ENCODE results near the gene VASH1. TPM values are rescaled to one million over a fixed set of nuclear protein-coding genes. Genes with fewer than 3 reads are reported as not detected.
A peak's percentile ranks its signal among the peaks of the same experiment; 100 is the strongest.
"Not testable (repeated sequence)": the region's sequence is repeated elsewhere in the genome, so short reads cannot be mapped to it uniquely, and the experiment has no call there.

The VASH1 gene
- total RNA-seq, 1 donor from 2014 or later, result 19.5 TPM

GRCh38 chr14:76716285-76716684 lies 45.0 kb upstream of the VASH1 start:
- Mint-ChIP-seq H3K4me3 (ENCODE audit: unreplicated experiment) (no peak overlapping the region), H3K4me1 (ENCODE audit: unreplicated experiment) (peaks cover 7% of the 10 kb centered on the region)

DNA sequence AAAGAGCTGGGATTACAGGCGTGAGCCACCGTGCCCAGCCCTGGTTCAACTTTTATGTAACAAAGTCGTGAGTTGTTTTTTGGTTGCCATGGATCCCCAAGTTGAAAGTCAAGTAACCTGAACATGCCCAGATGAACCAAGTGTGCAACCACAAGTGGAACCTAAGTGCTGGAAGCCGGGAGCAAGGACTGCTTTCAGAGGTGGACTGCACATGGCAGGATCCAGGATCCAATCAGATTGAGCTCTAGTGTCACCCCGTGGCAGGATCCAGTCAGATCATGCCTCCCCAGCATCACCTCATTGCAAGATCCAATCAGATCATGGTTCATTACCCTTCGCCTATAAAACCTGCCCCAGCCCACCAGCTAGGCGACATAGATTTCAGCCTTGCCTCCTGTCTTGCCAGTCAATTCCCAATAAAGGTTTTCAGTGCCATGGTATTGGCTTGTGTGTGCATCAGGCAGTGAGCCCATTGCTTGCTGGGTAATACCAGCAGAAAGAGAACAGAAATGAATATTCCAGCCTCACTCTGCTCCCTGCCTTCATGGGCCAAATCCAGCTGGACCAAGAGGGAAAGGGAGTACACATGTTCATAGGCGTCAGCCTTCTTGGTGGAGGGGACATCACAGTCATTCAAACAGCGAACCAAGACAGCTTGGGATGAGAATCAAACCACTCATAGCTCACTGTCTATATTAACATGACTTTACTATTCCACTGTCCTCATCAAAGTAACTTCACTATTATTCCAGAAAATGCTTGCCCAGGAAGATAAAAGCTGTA lies 43.6 kb upstream of the VASH1 start:
- peaks cover 7% of the 10 kb centered on the region for H3K4me1 Mint-ChIP-seq (ENCODE audit: unreplicated experiment)
- no peak overlapping the region for H3K4me3 Mint-ChIP-seq (ENCODE audit: unreplicated experiment)
- no peak overlapping the region for H3K27ac Mint-ChIP-seq (ENCODE audit: unreplicated experiment)
- no peak for TF ChIP-seq CTCF (IDR thresholded peaks at IDR 0.05)
- peak; percentile 54 for DNase-seq (ENCODE audit: extremely low spot score, unreplicated experiment)
- no peaks in the 10 kb centered on the region for H3K36me3 Mint-ChIP-seq (ENCODE audit: unreplicated experiment)
- peaks cover 23% of the 10 kb centered on the region for H3K27me3 Mint-ChIP-seq (ENCODE audit: unreplicated experiment)
- H3K9me3 Mint-ChIP-seq (ENCODE audit: unreplicated experiment), result no peaks in the 10 kb centered on the region

More at GRCh38 chr14:76716285-76716684, 45.0 kb upstream of the VASH1 start:
- no peaks in the 10 kb centered on the region for H3K9me3 Mint-ChIP-seq (ENCODE audit: unreplicated experiment)
- no peak overlapping the region for H3K27ac Mint-ChIP-seq (ENCODE audit: unreplicated experiment)
- peaks cover 26% of the 10 kb centered on the region for H3K27me3 Mint-ChIP-seq (ENCODE audit: unreplicated experiment)
- no peak for DNase-seq (ENCODE audit: extremely low spot score, unreplicated experiment)
- TF ChIP-seq CTCF (IDR thresholded peaks at IDR 0.05), result no peak
- no peaks in the 10 kb centered on the region for H3K36me3 Mint-ChIP-seq (ENCODE audit: unreplicated experiment)

DNA sequence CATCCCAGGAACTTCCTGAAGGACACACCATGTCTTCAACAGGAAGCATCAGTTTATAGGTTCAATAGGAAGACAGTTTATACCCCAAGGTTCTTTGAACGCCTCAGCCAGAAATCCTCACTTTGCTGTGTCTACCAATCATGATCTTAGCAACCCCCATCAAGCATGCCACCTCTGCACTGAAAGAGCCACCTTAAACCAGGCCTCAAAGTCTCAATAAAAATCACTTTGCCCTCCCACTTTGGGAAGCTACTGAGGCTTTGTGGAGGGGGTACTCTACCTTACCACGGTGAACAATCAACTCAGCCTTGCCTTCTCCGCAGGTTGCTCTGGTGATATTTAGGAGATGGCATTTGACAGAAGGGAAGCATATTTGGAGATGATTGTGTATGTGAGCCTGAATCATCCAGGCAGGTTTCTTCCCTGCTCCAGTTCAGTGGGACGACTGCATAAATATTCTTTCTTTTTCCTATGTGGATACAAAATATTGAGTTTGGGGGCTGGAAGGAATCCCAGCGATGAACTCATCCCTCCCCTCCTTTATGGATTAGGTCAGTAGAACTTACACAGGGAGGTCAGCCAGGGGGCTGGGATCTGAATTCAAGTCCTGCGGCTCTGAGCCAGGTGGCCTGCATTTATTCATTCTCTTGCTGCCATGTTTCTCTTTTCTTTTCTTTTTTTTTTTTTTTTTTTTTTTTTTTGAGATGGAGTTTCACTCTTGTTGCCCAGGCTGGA lies 42.8 kb upstream of the VASH1 start:
- Mint-ChIP-seq H3K36me3 (ENCODE audit: unreplicated experiment) (no peaks in the 10 kb centered on the region), H3K9me3 (ENCODE audit: unreplicated experiment) (no peaks in the 10 kb centered on the region), H3K4me3 (ENCODE audit: unreplicated experiment) (no peak overlapping the region), H3K4me1 (ENCODE audit: unreplicated experiment) (peaks cover 7% of the 10 kb centered on the region), H3K27me3 (ENCODE audit: unreplicated experiment) (peaks cover 21% of the 10 kb centered on the region), H3K27ac (ENCODE audit: unreplicated experiment) (no peak overlapping the region)
- DNase-seq (ENCODE audit: extremely low spot score, unreplicated experiment), result peak; percentile 44
- TF ChIP-seq CTCF (IDR thresholded peaks at IDR 0.05), result no peak

DNA sequence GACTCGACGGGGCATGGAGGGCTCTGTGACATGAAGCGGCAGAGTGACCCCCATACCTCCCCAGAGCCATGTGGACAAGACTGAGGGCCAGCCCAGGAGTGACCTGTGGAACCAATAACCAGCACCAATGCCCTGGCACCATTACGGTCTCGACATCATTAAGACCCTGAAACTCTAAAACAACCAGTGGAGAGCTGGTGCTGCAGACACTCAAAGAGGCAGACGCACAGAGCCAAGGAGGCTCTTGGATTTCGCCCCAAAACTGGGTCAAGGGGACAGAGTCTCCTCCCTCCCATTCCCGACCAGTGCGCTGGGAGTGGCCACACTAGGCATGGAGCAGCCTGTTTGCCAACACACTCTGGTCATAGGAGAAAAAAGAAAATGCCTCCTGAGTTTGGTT lies 41.6 kb upstream of the VASH1 start:
- Mint-ChIP-seq H3K4me3 (ENCODE audit: unreplicated experiment) (no peak overlapping the region), H3K9me3 (ENCODE audit: unreplicated experiment) (no peaks in the 10 kb centered on the region), H3K4me1 (ENCODE audit: unreplicated experiment) (peaks cover 7% of the 10 kb centered on the region), H3K27ac (ENCODE audit: unreplicated experiment) (no peak overlapping the region), H3K36me3 (ENCODE audit: unreplicated experiment) (no peaks in the 10 kb centered on the region), H3K27me3 (ENCODE audit: unreplicated experiment) (peaks cover 27% of the 10 kb centered on the region)
- no peak for TF ChIP-seq CTCF (IDR thresholded peaks at IDR 0.05)
- peak; percentile 69 for DNase-seq (ENCODE audit: extremely low spot score, unreplicated experiment)

- no peak for TF ChIP-seq CTCF (IDR thresholded peaks at IDR 0.05)
- H3K4me1 Mint-ChIP-seq (ENCODE audit: unreplicated experiment), result peaks cover 7% of the 10 kb centered on the region
- no peak overlapping the region for H3K4me3 Mint-ChIP-seq (ENCODE audit: unreplicated experiment)
- H3K9me3 Mint-ChIP-seq (ENCODE audit: unreplicated experiment), result no peaks in the 10 kb centered on the region
- H3K36me3 Mint-ChIP-seq (ENCODE audit: unreplicated experiment), result no peaks in the 10 kb centered on the region
- H3K27ac Mint-ChIP-seq (ENCODE audit: unreplicated experiment), result peak overlapping the region; percentile 9
- DNase-seq (ENCODE audit: extremely low spot score, unreplicated experiment), result peak; percentile 83
- peaks cover 34% of the 10 kb centered on the region for H3K27me3 Mint-ChIP-seq (ENCODE audit: unreplicated experiment)
Measured at GRCh38 chr14:76720382-76720813, 40.9 kb upstream of the VASH1 start.

- not testable (repeated sequence) for H3K9me3 Mint-ChIP-seq (ENCODE audit: unreplicated experiment); H3K4me1 Mint-ChIP-seq (ENCODE audit: unreplicated experiment); H3K4me3 Mint-ChIP-seq (ENCODE audit: unreplicated experiment); H3K27ac Mint-ChIP-seq (ENCODE audit: unreplicated experiment); H3K36me3 Mint-ChIP-seq (ENCODE audit: unreplicated experiment)
- peaks cover 26% of the 10 kb centered on the region for H3K27me3 Mint-ChIP-seq (ENCODE audit: unreplicated experiment)
- peak; percentile 63 for DNase-seq (ENCODE audit: extremely low spot score, unreplicated experiment)
Measured at GRCh38 chr14:76721506-76721905, 39.8 kb upstream of the VASH1 start.
